MV-4-11 (cell line): ENCODE data around the gene CMTR1.

Experiments
- DNase-seq: peaks from one replicate; lab custom pipeline; 2025; lab: John Stamatoyannopoulos, UW

CMTR1 gene

GRCh38 chr6:37479266-37479854 lies 46.3 kb downstream of the CMTR1 start:
- no peak for DNase-seq

DNA sequence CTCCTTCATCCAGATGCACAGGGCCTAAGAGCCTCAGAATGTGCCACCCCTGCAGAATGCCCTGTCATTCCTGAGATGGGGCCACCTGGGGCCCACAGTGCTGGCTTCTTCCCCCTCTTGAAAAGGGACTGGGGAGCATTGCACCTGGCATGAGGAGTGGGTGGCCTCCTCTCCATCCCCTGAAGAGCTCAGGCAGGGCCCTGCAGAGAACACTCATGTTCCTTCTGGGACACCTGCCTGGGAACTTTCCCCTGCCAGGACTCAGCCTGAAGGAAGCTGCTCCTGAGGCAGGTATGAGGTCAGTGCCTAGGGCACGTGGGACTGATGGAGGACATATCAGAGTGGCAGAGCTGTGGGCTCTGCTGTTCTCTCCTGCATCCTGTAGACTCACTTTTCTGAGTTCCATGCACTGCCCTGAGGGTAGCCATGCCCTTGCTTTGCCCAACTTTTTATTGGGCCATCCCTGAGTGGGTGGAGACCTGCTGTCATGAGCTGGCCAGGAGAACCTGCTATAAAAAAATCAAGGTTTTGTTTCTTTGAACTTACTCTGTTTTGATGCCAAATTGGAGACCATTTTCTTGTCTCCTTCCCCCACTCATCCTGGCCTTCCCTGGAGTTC lies 47.2 kb downstream of the CMTR1 start:
- DNase-seq, result no peak

DNA sequence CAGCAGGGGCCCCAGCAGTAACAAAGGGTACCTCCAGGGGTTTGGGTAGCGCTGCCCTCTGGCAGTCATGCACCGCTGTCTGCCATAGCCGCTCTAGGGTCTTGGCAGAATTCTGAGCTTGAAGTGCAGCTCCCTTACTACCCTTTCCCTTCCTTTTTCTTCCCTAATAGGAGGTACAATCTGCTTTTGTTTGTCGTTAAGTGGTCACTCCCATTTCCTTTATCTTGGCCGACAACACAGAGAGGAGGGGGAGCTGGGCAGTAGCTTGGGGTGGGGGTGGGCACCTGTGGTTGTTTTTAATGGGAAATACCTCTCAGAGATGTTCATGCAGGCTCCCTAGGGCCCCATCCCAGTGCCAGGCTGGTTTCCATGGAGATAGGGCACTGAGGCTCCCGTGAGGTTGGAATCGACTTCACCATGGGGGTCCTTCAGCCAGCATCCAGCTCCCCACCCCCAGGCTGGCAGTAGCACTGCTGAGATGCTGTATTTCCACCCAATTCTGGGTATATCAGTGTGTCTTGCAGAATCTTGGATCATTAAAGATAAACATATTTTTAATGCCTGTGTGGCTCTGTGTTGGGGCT lies 48.0 kb downstream of the CMTR1 start:
- DNase-seq, result no peak

DNA sequence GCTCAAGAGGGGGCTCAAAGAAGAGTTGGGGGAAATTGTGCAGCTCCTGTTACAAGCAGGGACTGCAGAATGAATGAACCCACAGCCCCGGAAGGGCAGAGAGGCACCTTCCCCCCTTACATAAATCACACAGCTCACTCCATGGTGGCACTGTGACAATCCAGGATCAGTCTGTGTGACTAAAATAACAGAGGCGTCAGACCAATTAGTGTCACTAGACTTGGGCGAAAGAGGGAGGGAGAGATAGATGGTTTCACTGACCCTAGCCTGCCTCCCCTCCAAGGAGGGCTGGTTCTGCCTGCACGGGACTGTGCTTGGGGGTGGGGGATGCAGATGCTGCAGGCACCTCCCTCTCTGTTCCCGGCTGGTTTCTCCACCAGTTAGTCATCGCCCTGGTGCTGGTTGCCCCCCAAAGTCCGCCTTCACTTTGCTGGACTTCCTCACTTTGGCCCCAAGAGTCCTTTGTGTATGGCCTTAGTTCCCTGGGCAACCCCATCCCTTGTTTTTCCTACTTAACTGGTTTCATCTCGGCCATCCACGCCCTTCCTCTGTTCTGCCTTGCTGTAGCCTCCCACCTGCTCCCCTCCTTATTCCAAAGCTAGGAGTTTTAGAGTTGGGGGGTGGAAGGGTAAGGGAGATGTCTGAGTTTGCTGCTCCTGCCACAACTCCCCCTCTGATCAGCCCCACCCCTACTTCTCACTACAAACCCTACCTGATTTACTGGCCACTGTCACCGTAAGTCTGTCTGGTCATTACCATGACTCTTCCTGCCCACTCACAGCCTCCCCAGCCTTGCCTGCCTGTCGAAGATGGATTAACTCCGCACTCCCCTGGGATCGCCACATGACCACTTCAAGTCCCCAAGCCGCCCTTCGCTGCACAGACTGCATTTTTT lies 48.9 kb downstream of the CMTR1 start:
- no peak for DNase-seq

GRCh38 chr6:37482606-37483251 lies 49.7 kb downstream of the CMTR1 start:
- DNase-seq, result no peak

DNA sequence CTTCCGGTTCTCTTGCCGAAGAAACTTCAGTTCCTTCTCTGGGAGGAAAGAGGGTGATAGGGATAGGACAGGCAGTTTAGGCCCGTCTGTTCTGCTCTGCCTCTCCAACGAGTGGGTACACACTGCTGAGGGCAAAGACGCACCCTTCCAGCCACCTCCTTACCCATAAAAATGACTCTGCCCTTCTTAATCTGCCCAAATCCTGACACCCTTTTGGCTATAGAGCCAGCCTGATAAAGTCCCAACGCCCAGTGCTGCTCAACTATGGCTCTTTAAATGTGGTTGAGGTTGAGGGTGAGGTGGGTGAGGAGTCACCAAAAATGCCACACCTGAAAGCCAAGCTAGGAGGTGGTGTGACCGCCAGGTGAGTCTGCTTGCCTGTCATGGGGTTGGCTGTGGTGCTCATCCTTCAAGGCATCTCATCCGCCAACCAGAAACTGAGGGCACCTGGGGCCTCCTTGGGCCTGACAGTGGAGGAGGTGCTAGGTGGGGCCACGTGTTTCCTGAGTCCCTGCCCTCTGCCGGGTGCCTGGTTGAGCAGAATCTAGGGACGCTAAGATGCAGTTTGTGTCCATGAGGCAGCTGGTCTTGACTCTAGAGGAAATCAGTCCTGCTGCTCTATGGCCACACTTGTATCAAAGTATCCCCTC lies 50.4 kb downstream of the CMTR1 start:
- no peak for DNase-seq

DNA sequence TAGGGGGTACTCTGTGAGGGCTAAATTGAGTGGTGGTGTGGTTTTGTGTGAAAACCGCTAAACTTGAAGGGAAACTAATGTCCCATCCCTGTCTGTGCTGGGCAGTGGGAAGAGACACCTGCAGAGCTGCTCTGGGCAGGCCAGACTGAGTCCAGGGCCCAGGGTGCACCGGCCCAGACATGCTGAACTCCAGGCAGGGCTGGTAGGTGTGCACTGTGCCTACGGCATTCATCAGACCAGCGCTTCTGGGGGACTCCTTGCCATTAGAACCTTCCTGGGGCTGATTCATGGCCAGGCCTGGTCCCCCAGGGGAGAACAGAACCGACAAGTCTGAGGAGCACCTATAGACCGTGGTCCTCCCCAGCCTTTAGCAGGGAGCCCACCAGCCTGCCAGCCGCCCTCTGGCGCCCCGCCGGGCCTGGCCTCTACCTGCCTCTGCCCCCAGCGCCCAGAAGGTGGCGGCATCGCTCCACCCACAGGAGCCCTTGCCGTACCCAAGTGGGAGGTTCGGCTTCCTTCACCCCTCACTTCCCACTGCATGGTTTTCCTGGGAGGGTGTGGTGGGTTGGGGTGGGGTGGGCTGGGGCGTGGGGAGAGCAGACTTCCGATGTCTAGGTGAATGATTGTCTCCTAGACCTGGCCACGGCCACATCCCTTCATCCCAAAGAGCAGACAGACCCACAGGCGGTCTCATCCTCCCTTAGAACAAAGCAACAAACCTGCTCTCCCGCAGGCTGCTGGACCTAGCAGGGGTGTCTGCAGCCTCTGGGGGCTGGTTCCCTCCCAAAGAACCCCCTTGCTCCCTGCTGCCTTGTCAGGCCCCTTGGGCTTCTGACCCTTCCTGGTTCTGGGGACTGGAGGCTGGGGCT lies 51.1 kb downstream of the CMTR1 start:
- peak; percentile 15 for DNase-seq

- no peak for DNase-seq
Observed at GRCh38 chr6:37484786-37485170, 51.8 kb downstream of the CMTR1 start.

DNA sequence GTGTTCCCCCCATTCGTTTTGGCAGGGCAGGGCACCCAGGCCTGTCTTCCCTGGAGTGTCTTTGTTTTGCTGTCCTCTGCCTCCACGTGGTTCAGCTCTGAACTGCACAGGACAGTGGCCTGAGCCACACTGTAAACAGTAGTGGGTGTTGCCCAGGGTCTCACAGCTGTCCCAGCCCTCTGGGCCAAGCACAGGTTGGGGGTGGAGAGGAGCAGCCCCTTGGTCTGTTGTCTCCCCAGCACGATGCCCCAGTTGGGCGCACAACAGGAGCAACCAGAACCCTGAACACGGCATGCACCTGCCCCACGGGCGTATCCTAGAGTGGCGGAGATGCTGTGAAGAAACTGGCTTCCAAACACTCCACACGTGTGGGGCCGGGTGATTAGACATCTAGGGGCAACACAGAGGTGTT lies 52.3 kb downstream of the CMTR1 start:
- no peak for DNase-seq

- DNase-seq, result no peak
Observed at GRCh38 chr6:37486121-37486839, 53.3 kb downstream of the CMTR1 start.

DNA sequence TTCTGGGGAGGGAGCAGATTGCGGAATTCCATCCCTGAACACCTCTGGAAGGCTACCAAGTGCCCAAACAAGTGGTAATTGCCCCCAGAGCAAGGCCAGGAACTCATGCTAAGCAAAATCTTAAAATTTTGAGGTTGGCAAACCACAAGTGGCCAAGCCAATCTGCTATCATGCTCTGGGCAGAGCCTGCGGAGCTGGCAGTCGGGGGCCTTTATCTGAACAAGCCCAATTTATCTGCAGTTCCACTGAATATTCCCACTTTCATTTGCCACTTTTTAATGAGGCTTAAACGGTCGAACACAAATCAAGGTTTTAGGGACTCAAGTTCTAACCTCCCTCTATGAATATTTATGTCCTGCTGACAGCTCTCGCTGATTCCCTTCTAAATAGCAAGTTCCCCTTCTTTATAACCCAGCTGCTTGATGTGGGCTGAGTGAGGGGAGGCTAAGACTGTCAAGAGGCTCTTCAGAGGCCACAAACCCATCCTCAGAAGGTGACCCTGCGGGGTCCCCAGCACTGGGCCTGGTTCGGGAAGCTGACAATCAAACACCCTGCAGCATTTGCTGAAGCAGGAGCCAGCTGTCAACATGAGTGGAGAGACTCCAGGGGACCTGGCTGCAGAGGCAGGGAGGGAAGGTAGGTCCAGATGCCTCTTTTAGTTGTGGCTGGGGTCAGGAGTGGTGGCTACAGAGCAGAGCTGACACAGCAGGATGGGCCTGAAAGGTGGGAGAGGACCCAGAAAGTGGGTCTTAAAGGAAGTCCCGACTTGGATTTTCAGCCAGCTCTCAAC lies 54.8 kb downstream of the CMTR1 start:
- no peak for DNase-seq

- no peak for DNase-seq
Observed at GRCh38 chr6:37488476-37488875, 55.5 kb downstream of the CMTR1 start.

DNA sequence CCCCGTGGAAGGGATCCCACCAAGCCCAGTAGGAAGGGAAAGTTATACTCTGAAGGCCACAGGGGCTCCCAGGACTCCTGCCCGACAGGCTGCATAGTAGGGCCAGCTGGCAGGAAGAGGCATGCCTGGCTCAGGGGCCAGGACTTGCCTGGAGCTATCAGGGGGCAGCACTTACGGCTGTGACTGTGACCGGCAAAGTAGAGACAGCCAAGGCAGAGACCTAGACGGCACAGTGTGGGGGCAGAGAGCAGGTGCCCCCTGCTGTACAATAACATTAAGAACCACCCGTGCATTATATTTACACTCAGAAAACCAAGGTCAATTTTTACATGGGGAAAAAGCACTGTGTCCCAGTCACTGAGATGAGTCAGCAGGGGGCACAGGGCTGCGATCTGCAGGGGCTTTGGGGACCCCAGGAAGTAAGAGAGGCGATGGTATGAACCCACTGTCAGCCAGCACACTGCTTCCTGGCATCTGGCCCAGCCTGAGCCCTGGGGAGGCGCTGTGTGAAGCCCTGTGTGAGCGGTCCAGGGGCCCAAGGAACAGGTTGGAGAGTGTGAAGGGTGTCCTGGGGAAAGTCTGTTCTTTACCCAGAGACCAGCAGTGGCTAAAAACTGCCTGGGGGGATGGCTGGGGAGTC lies 56.8 kb downstream of the CMTR1 start:
- DNase-seq, result no peak

GRCh38 chr6:37490536-37491170 lies 57.6 kb downstream of the CMTR1 start:
- no peak for DNase-seq

DNA sequence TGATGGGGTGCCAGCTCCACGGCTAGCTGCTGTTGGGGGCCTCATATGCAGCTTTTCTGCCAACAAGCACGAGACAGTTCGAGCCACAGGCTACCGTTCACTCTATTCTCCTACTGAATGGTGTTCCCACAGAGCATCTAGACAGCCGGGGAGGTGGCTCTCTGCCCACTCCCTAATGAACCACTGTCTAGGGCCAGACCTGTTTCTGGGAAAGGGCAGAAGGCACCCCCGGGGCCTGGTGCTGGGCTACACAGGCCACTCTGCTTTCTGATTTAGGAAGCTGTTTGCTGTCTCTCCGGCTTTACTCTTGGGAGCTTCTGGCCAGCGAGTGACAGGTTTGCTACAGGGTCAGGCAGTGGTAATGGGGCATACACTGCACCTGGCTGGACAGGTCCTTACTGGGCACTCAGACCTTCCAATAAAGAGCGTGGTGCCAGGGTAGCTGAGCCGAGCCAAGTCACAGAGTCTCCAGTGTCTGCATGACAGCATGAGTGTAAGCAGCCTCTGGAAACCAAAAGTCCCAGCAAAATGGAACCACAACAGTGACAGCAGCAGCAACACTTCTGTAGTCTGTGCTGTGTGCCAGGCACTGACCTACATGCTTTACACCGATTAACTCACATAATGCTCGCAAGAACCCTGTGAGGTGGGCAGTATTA lies 58.3 kb downstream of the CMTR1 start:
- no peak for DNase-seq

DNA sequence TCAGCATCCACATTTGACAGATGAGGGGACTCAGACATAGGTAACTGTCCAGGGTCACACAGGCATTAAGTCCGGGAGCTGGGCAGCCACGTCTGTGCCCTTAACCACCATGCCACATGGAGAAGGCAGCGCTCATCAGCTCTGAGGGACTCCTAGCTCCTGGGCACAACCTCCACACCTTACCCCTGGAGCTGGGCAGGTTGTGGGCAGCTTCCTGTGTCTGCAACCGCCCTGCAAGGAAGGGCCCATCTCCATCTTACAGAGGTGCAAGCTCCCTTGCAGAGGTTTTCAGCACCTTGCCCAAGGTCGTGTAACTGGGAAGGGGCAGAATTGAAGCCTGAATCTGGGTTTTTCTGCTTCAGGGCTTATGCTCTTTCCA lies 58.8 kb downstream of the CMTR1 start:
- no peak for DNase-seq

GRCh38 chr6:37492236-37492972 lies 59.4 kb downstream of the CMTR1 start:
- DNase-seq, result no peak
